ENCODE measurements around the gene NOD1. TPM values are rescaled to one million over a fixed set of nuclear protein-coding genes. Genes with fewer than 3 reads are reported as not detected.

Gene NOD1
- total RNA-seq, 1 donor from 2014 or later: 7.8 TPM

DNA sequence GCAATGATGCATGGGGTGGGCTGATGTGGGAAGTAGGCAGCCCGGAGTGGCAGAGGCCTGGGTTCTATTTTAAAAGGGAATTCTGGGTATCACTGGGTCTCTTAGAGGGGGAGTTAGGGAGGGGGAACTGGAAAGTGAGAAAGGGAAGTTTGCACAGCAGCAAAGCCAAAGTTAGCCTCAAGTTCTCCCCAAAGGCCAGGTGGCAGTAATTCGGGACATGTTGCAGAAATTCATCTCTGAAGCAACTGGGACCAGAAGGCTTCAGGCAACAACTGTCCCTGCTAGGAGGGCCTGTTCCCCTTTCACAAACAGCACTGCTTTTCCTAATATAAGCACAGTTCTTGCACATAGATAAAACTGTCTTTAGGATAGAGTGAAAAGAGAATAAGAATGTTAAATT, 67.4 kb downstream of the NOD1 start:
- no peak for DNase-seq (ENCODE audit: low read depth)
- no peak overlapping the region for H3K4me3 ChIP-seq (ENCODE audit: low read depth, low read length)
- no peaks in the 10 kb centered on the region for H3K36me3 ChIP-seq (ENCODE audit: control insufficient read depth, insufficient read depth, low read length)
- TF ChIP-seq, protein P1, sequence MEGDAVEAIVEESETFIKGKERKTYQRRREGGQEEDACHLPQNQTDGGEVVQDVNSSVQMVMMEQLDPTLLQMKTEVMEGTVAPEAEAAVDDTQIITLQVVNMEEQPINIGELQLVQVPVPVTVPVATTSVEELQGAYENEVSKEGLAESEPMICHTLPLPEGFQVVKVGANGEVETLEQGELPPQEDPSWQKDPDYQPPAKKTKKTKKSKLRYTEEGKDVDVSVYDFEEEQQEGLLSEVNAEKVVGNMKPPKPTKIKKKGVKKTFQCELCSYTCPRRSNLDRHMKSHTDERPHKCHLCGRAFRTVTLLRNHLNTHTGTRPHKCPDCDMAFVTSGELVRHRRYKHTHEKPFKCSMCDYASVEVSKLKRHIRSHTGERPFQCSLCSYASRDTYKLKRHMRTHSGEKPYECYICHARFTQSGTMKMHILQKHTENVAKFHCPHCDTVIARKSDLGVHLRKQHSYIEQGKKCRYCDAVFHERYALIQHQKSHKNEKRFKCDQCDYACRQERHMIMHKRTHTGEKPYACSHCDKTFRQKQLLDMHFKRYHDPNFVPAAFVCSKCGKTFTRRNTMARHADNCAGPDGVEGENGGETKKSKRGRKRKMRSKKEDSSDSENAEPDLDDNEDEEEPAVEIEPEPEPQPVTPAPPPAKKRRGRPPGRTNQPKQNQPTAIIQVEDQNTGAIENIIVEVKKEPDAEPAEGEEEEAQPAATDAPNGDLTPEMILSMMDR (IDR thresholded peaks at IDR 0.05; ENCODE audit: insufficient read depth, low read length, poor library complexity, severe bottlenecking): no peak
- H3K27me3 ChIP-seq (ENCODE audit: control insufficient read depth, insufficient read depth, low read length): no peaks in the 10 kb centered on the region

DNA sequence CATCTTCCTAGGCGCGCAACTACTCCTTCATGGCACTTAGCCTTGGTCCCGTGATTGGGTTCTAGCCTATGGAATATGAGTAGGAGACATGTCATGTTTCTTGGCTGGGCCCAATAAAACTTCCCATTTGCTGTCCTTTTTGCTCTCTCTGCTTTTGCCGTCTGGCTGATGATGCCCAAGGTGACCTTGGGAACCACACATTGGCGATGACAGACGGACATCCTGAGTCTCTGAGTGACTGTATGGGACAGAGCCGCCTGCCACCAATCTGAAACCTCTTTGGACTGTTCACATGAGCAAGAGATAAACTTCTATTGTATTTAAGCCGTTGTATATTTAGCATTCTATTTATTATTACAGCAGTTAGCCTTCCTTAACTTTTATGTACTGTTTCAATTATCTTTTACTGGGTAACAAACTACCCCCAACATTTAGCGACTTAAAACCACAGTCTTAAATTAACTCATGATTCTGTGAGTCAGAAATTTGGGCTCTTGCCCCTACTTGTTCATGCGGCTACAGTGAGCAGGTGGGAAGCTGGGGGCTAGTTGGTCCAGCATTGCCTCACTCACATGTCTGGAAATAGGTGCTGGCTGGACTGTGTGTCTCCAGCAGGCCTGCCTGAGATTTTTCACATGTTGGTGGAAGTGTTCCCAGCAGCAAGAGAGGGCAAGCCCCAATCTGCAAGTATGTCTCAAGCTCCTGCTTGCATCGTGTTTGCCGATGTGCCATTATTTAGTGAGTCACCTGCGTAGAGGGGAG, 71.7 kb downstream of the NOD1 start:
- DNase-seq (ENCODE audit: low read depth): no peak
- H3K36me3 ChIP-seq (ENCODE audit: control insufficient read depth, insufficient read depth, low read length): no peaks in the 10 kb centered on the region
- no peaks in the 10 kb centered on the region for H3K27me3 ChIP-seq (ENCODE audit: control insufficient read depth, insufficient read depth, low read length)
- H3K4me3 ChIP-seq (ENCODE audit: low read depth, low read length): no peak overlapping the region
- TF ChIP-seq, protein P1 (IDR thresholded peaks at IDR 0.05; ENCODE audit: insufficient read depth, low read length, poor library complexity, severe bottlenecking): no peak

DNA sequence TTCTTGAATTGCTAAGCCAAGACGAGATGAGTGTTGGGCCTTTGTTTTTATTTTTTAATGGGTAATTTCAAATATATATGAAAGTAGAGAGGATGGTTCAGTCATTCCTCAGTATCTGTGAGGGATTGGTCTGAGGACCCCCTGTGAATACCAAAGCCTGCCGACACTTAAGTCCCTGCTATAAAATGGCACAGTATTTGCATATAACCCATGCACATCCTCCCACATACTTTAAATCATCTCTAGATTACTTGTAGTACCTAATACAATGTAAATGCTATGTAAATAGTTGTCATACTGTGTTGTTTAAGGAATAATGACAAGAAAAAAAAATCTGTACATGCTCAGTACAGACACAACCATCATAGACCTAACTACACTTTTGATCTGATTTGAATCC, 73.4 kb downstream of the NOD1 start:
- TF ChIP-seq, protein P1 (IDR thresholded peaks at IDR 0.05; ENCODE audit: insufficient read depth, low read length, poor library complexity, severe bottlenecking): no peak
- Histone ChIP-seq H3K27me3 (ENCODE audit: control insufficient read depth, insufficient read depth, low read length) (no peaks in the 10 kb centered on the region), H3K4me3 (ENCODE audit: low read depth, low read length) (no peak overlapping the region), H3K36me3 (ENCODE audit: control insufficient read depth, insufficient read depth, low read length) (no peaks in the 10 kb centered on the region)
- DNase-seq (ENCODE audit: low read depth): no peak

DNA sequence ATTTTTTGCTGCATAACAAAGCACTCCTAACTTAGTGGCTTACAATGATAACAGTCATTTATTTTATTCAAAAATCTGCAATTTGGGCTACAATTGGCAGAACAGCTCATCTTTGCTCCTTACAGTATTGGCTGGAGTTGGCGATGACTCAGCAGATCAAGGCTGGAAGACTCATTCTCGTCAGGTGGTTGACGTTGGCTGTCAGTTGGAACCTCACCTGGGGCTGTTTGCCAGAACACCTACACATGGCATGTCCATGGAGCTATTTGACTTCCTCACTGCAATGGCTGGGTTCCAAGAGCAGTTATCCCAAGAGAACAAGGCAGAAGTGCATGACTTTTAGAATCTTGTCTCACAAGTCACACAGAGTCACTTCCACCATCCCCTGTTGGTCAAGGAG, 75.1 kb downstream of the NOD1 start:
- TF ChIP-seq, protein P1 (IDR thresholded peaks at IDR 0.05; ENCODE audit: insufficient read depth, low read length, poor library complexity, severe bottlenecking): no peak
- Histone ChIP-seq H3K36me3 (ENCODE audit: control insufficient read depth, insufficient read depth, low read length) (no peaks in the 10 kb centered on the region), H3K4me3 (ENCODE audit: low read depth, low read length) (no peak overlapping the region), H3K27me3 (ENCODE audit: control insufficient read depth, insufficient read depth, low read length) (no peaks in the 10 kb centered on the region)
- peak; percentile 4 for DNase-seq (ENCODE audit: low read depth)

DNA sequence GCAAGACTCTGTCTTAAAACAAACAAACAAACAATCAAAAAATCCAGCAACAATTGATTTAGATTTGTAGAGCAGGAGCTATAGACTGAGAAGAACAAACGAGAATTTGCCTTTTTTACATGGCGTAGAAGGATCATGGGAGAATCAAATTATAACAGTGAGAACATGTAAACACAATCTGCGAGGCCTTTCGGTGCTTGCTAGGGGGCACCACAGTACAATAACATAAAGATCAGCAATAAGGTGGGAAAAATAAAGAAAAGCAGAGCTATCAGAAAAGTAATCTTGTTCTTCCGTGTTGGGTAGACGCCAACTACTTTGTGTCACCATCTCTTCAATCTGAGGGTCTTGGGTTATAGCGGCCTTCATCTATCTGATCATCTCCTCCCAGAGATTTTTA, 82.2 kb downstream of the NOD1 start:
- DNase-seq (ENCODE audit: low read depth): no peak
- TF ChIP-seq, protein P1 (IDR thresholded peaks at IDR 0.05; ENCODE audit: insufficient read depth, low read length, poor library complexity, severe bottlenecking): no peak
- H3K4me3 ChIP-seq (ENCODE audit: low read depth, low read length): no peak overlapping the region
- no peaks in the 10 kb centered on the region for H3K36me3 ChIP-seq (ENCODE audit: control insufficient read depth, insufficient read depth, low read length)
- H3K27me3 ChIP-seq (ENCODE audit: control insufficient read depth, insufficient read depth, low read length): no peaks in the 10 kb centered on the region

DNA sequence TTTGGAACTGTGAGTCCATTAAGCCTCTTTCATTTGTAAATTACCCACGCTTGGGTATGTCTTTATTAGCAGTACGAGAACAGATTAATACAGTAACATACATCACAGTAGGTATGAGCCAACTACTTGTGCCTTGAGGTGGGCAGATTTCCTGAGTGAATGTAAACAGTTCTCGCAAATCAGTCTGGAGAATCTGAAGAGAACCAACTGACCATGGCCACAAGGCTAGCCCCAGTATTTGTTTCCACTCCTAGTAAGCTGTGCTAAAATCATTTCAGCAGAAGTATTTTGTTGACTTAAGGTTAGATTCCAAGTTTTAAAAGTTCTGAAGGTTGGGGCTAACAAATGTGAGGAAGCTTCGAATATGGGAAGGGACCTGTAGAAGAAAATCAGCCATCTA, 82.9 kb downstream of the NOD1 start:
- Histone ChIP-seq H3K27me3 (ENCODE audit: control insufficient read depth, insufficient read depth, low read length) (no peaks in the 10 kb centered on the region), H3K36me3 (ENCODE audit: control insufficient read depth, insufficient read depth, low read length) (no peaks in the 10 kb centered on the region), H3K4me3 (ENCODE audit: low read depth, low read length) (no peak overlapping the region)
- no peak for DNase-seq (ENCODE audit: low read depth)
- TF ChIP-seq, protein P1 (IDR thresholded peaks at IDR 0.05; ENCODE audit: insufficient read depth, low read length, poor library complexity, severe bottlenecking): no peak
